Fibroblast of peridontal ligament (primary cell): ENCODE measurements around the gene ALK.

Experiments used
- DNase-seq: peaks from one replicate; pipeline ENCODE4 v3.0.0-alpha.2; 2010; ENCODE audit errors: extremely low read depth

The ALK gene

DNA sequence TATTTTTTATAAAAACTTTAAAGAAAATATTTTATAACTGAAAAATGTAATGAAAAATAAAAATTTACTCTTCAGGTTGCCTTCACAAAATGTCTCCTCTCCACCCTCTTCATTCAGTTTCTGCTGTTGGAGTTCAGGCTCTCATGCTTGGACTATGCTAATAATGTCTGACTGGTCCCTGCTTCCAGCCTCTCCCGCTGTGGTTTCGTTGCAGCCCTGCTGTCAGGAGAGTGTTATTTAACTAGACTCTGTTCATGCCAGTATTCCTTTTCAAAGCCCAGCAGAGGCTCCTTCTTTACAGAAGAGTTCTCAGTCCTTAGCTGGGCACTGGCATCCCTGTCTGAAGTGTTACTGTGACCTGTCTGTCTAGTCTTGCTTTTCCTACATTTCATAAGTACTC lies 765.8 kb downstream of the ALK start:
- peak; percentile 24 for DNase-seq

DNA sequence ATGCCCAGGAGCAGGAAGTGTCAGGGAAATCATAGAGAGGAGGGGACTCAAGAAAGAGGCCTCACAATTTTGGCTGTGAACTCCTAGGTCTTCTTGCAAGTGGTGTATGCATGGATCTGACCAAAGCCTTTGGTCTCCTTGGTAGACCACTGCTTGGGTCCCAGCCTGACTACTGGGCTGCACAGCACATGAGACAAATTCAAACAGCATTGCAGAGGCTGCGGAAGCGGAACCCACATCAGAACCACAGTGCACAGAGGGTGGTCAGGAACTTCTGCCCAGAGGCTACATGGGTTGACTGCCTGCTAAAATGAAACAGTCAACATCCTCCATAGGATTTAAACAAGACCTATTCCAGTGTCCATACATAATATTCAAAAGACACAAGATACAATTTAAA lies 766.8 kb downstream of the ALK start:
- DNase-seq, result no peak

DNA sequence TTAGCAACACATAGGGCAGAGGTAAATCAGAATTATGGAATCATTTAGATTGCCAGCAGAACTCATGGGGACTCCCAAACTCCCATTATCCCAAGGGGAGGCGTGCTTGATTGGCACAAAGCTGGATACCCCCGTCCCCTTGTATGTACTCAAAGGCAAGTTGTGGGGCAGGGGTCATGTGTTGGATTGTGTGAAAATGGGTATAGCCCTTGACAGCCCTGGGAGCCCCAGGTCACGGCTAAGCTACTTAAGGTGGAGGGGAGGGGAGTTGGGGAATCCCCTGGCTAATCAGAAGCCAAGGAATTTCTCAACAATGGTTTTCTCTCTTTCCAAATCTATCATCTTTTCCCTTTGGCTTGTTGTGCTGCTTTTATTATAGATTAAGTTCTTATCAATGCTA lies 773.4 kb downstream of the ALK start:
- DNase-seq, result no peak

DNA sequence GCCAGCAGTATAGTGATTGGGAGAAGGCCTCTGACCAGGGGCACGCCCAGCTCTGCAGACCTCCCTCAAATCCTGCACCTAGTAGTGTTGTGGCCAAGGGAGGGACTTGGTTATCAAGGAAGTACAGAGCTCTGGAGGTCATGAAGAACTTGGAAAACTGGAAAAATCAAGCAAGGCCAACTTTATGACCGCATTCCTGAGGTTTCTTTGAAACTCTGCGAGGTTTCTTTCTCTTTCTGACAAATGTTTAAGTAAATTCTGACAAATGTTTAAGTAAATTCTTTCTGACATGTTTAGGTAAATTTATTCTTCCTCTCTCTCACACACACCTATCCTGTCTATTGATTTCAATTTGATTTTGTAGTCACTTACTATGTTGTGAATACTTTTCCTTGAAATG lies 775.2 kb downstream of the ALK start:
- DNase-seq, result no peak

DNA sequence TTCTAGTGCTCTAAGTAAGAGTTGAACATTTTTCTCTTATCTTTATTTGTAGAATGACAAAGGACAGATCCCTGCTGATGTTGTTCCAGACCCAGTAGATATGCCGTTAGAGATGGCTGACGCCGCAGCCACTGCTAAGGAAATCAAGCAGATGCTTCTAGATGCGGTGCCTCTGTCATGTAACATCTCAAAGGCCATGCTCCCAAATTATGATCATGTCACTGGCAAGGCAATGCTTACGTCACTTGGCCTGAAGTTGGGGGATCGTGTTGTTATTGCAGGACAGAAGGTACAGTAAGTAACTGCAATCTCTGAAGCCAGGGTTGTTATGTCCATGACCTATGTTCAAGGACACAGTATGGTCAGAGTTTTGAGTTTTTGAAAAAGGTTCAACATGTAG lies 777.7 kb downstream of the ALK start:
- no peak for DNase-seq
